ENCODE measurements around the gene LDB2.

The LDB2 gene

GRCh38 chr4:16505267-16505666 lies 393.2 kb downstream of the LDB2 start:
- DNase-seq (ENCODE audit: low read depth, low spot score): no peak
- in situ Hi-C loops (cut with HindIII; ENCODE audit: low sequenced_read_pairs): no loop called here
- TF ChIP-seq CTCF (IDR thresholded peaks at IDR 0.05; ENCODE audit: low read depth, low read length): no peak
- no peak overlapping the region for H3K4me3 ChIP-seq (ENCODE audit: low read depth, low read length)

- H3K4me3 ChIP-seq (ENCODE audit: low read depth, low read length): no peak overlapping the region
- TF ChIP-seq CTCF (IDR thresholded peaks at IDR 0.05; ENCODE audit: low read depth, low read length): no peak
- DNase-seq (ENCODE audit: low read depth, low spot score): no peak
- in situ Hi-C loops (cut with HindIII; ENCODE audit: low sequenced_read_pairs): no loop called here
Measured at GRCh38 chr4:16503421-16504100, 394.9 kb downstream of the LDB2 start.

- no peak for TF ChIP-seq CTCF (IDR thresholded peaks at IDR 0.05; ENCODE audit: low read depth, low read length)
- no peak for DNase-seq (ENCODE audit: low read depth, low spot score)
- in situ Hi-C loops (cut with HindIII; ENCODE audit: low sequenced_read_pairs): no loop called here
- no peak overlapping the region for H3K4me3 ChIP-seq (ENCODE audit: low read depth, low read length)
Measured at GRCh38 chr4:16498978-16499377, 399.5 kb downstream of the LDB2 start.

GRCh38 chr4:16496501-16496900 lies 401.9 kb downstream of the LDB2 start:
- H3K4me3 ChIP-seq (ENCODE audit: low read depth, low read length): no peak overlapping the region
- in situ Hi-C loops (cut with HindIII; ENCODE audit: low sequenced_read_pairs): no loop called here
- TF ChIP-seq CTCF (IDR thresholded peaks at IDR 0.05; ENCODE audit: low read depth, low read length): no peak
- peak; percentile 31 for DNase-seq (ENCODE audit: low read depth, low spot score)

GRCh38 chr4:16492872-16493271 lies 405.6 kb downstream of the LDB2 start:
- DNase-seq (ENCODE audit: low read depth, low spot score): no peak
- in situ Hi-C loops (cut with HindIII; ENCODE audit: low sequenced_read_pairs): no loop called here
- no peak overlapping the region for H3K4me3 ChIP-seq (ENCODE audit: low read depth, low read length)
- no peak for TF ChIP-seq CTCF (IDR thresholded peaks at IDR 0.05; ENCODE audit: low read depth, low read length)

GRCh38 chr4:16489226-16489625 lies 409.2 kb downstream of the LDB2 start:
- in situ Hi-C loops (cut with HindIII; ENCODE audit: low sequenced_read_pairs): no loop called here
- no peak for TF ChIP-seq CTCF (IDR thresholded peaks at IDR 0.05; ENCODE audit: low read depth, low read length)
- DNase-seq (ENCODE audit: low read depth, low spot score): no peak
- no peak overlapping the region for H3K4me3 ChIP-seq (ENCODE audit: low read depth, low read length)
